NB4 (cell line): ENCODE measurements around the gene CGNL1.
A peak's percentile ranks its signal among the peaks of the same experiment; 100 is the strongest.

ENCODE experiments used
- DNase-seq: peaks from one replicate; pipeline ENCODE4 v3.0.0; 2010; ENCODE audit warnings: low read depth
- H3K4me3 ChIP-seq: one replicate; pipeline ENCODE4 v1.5.1; 2011; ENCODE audit warnings: mild to moderate bottlenecking, low read depth, low read length, moderate library complexity
- MAX ChIP-seq: IDR thresholded peaks from 2 replicates; pipeline ENCODE4 v1.6.1; 2011; ENCODE audit warnings: low read depth, low read length
- MYC ChIP-seq: IDR thresholded peaks from 2 replicates; pipeline ENCODE4 v1.6.1; 2011; ENCODE audit warnings: low read depth, low read length
- POLR2A ChIP-seq: IDR thresholded peaks from 2 replicates; pipeline ENCODE4 v1.6.1; 2011; ENCODE audit warnings: mild to moderate bottlenecking; ENCODE audit not compliant: insufficient read length; ENCODE audit errors: extremely low read depth
- TF ChIP-seq, protein P1 (sequence below): IDR thresholded peaks from one replicate; pipeline ENCODE4 v1.5.1; 2012; ENCODE audit warnings: low read depth, low read length

CGNL1 gene

DNA sequence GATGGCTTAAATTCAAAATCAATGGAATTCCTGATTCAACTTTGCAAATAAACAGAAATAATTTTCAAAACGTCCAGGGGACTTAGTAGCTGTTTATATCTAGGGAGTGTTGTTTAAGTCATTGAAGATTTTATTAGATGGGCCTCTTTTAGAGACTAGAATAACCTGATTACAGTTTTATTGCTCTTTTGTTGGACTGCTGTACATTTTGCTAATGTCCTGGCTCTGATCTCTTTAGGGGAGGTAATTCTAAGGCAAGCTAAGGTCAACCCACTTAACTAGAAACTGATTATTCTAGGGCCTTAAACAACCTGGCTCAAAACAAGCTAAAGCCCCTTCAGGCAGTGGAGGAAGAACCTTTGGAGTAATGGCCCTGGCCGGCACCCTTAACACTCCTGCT is 153.4 kb downstream of the CGNL1 start:
- no peak for DNase-seq
- no peak overlapping the region for H3K4me3 ChIP-seq
- TF ChIP-seq MYC (no peak), POLR2A (no peak)

DNA sequence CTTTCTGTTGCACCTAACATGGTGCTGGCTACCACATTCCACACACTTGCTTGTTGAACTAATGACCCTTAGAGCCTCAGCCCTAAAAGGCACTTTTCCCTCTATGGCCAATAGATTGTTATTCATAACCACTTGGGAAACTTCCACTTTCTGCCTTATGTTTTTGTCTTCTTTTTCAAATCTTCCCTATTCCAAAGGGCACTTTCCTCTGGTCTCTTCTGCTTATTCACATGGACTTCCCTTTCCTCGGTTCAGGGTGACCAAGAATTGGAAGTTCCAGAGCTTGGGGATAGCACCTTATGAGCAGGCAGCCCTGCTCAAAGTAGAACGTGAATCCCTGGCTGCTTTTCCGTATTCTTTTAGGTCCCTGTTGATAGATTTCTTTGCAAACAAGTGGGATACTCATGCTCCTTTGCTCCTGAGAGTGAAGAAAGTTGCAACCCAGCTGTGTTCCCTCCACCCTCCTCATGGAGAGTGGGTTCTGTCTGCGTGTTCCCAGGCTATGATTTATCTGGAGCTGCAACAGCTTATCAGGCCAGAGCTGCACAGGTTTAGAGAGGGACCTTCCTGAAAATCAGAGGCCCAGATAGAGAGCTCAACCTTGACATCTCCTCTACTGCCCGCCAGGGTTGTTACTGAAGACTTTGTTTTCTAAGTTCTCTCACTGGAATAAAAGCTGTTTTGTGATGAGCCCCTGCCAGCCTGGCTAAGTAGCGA is 156.6 kb downstream of the CGNL1 start:
- no peak overlapping the region for H3K4me3 ChIP-seq
- TF ChIP-seq MYC (no peak), POLR2A (no peak), MAX (no peak)
- TF ChIP-seq, protein P1, sequence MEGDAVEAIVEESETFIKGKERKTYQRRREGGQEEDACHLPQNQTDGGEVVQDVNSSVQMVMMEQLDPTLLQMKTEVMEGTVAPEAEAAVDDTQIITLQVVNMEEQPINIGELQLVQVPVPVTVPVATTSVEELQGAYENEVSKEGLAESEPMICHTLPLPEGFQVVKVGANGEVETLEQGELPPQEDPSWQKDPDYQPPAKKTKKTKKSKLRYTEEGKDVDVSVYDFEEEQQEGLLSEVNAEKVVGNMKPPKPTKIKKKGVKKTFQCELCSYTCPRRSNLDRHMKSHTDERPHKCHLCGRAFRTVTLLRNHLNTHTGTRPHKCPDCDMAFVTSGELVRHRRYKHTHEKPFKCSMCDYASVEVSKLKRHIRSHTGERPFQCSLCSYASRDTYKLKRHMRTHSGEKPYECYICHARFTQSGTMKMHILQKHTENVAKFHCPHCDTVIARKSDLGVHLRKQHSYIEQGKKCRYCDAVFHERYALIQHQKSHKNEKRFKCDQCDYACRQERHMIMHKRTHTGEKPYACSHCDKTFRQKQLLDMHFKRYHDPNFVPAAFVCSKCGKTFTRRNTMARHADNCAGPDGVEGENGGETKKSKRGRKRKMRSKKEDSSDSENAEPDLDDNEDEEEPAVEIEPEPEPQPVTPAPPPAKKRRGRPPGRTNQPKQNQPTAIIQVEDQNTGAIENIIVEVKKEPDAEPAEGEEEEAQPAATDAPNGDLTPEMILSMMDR = no peak
- DNase-seq = no peak

DNA sequence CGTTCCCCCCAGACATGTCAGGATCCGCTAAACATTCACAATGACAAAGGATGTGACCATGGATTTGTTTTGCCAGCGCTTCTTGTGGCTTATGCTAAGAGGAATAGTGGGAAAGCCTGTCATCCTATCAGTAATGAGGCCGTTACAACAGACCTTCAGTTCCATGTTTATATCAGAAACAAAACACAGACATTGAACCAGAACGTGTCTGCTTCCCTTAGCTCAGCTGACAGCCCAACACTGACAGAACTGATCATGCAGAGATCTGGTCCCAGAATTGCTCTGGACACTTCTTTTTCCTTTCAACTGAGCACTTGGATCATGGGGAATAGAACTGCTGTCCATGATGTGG is 157.1 kb downstream of the CGNL1 start:
- no peak for DNase-seq
- no peak overlapping the region for H3K4me3 ChIP-seq
- TF ChIP-seq, protein P1 = no peak
- TF ChIP-seq MAX (no peak), MYC (no peak), POLR2A (no peak)

- no peak overlapping the region for H3K4me3 ChIP-seq
- DNase-seq = no peak
- TF ChIP-seq, protein P1 = no peak
- TF ChIP-seq POLR2A (no peak), MYC (no peak), MAX (no peak)
Observed at GRCh38 chr15:57534281-57534680, 158.0 kb downstream of the CGNL1 start.

GRCh38 chr15:57537072-57537471 is 160.8 kb downstream of the CGNL1 start:
- peak; percentile 68 for DNase-seq
- H3K4me3 ChIP-seq = no peak overlapping the region
- no peak for TF ChIP-seq POLR2A
- no peak for TF ChIP-seq MAX
- TF ChIP-seq, protein P1 = no peak
- TF ChIP-seq MYC = no peak

GRCh38 chr15:57537488-57538264 is 161.4 kb downstream of the CGNL1 start:
- DNase-seq = no peak
- TF ChIP-seq MYC (no peak), MAX (no peak), POLR2A (no peak)
- TF ChIP-seq, protein P1 = no peak

More at GRCh38 chr15:57537488-57538264, 161.4 kb downstream of the CGNL1 start:
- H3K4me3 ChIP-seq = no peak overlapping the region
